Mucosa of descending colon (tissue), 3 donors: ENCODE results near the gene ANHX. TPM values are rescaled to one million over a fixed set of nuclear protein-coding genes. Genes with fewer than 3 reads are reported as not detected.
"Not testable (repeated sequence)": the region's sequence is repeated elsewhere in the genome, so short reads cannot be mapped to it uniquely, and the experiment has no call there.

Experiments
- ATAC-seq: fragments of 200-7000 bp; cut with Tn5 transposase; one replicate; pipeline ENCODE4 v1.9.1; 2020; ENCODE audit warnings: mild to moderate bottlenecking, moderate library complexity
- DNase-seq, 3 donors: peaks; one replicate each; pipeline ENCODE4 v3.0.0-alpha.2; 2020
- H3K36me3 ChIP-seq: fragments of 200-600 bp; one replicate; pipeline ENCODE4 v1.8.0; 2021; ENCODE audit warnings: low read depth, mild to moderate bottlenecking
- H3K4me1 ChIP-seq: fragments of 200-600 bp; one replicate; pipeline ENCODE4 v1.8.0; 2021; ENCODE audit warnings: low read depth, mild to moderate bottlenecking
- H3K4me3 ChIP-seq: fragments of 200-600 bp; one replicate; pipeline ENCODE4 v1.8.0; 2021; ENCODE audit warnings: mild to moderate bottlenecking
- H3K9me3 ChIP-seq: fragments of 200-600 bp; one replicate; pipeline ENCODE4 v1.8.0; 2021; ENCODE audit warnings: mild to moderate bottlenecking
- CTCF ChIP-seq: fragments of 200-600 bp; IDR thresholded peaks from one replicate; pipeline ENCODE4 v1.8.0; 2022; ENCODE audit warnings: antibody characterized with exemption, mild to moderate bottlenecking
- intact Hi-C, 2 donors: fragments of 100-400 bp; cut with DNase I in 1 of 2; cut with micrococcal nuclease in 1 of 2; formaldehyde crosslinking; loops; one replicate each; pipeline versions ENCODE4 v1.11.0 to v1.11.1; 2022; cut with DNase I, micrococcal nuclease
- long read RNA-seq, 2 donors: library from polyadenylated mRNA; unstranded; transcript quantifications; one replicate each; pipeline ENCODE4 v2.0.0, GENCODE V29; 2019 to 2021
- total RNA-seq, 3 donors: library from RNA; stranded (reverse); fragmentation: NEBNext Ultra II Directional in 2 of 3; extraction: Animal tissue kit (Norgen Biotek cat#: 25700) in 2 of 3; gene quantifications; one replicate each; pipeline versions ENCODE4 v1.2.1 to v1.2.4, GENCODE V29; 2021 to 2023
- donor health status: DM: no; HTN: no; CAD: no; lungs with moderate emphysema.
- donor health status: DM: no; HTN: no; CAD: no.
- donor health status: DM: no; HTN: yes; CAD: no.

Gene ANHX
- total RNA-seq, result not detected
- long read RNA-seq, donor 1, result 0 reads
- long read RNA-seq, donor 2, result 0 reads

GRCh38 chr12:133235401-133236112, at the start of gene ANHX:
ANHX (minus strand) TSS chr12:133235877; CDS start chr12:133234356, 1,521 bp downstream.
- intact Hi-C loops, result no loop called here
- Histone ChIP-seq H3K9me3 (peaks cover 68% of the 10 kb centered on the region), H3K4me3 (no peak within 1 kb of the TSS), H3K4me1 (no peaks in the 10 kb centered on the region), H3K36me3 (no peaks in the 10 kb centered on the region)
- ATAC-seq (no peak), DNase-seq (no peak)
- no peak for TF ChIP-seq CTCF

GRCh38 chr12:133264668-133265067, 29.0 kb upstream of the ANHX start:
- H3K4me3 ChIP-seq, intact Hi-C loops, H3K36me3 ChIP-seq, DNase-seq, H3K4me1 ChIP-seq, H3K9me3 ChIP-seq: not testable (repeated sequence)
- peak; percentile 30 for ATAC-seq

GRCh38 chr12:133264173-133264572, 28.5 kb upstream of the ANHX start:
- Histone ChIP-seq H3K4me3 (no peak overlapping the region), H3K4me1 (no peaks in the 10 kb centered on the region), H3K9me3 (no peaks in the 10 kb centered on the region), H3K36me3 (no peaks in the 10 kb centered on the region)
- ATAC-seq (peak; percentile 53), DNase-seq (no peak)
- no peak for TF ChIP-seq CTCF
- intact Hi-C loops, result no loop called here

- no peak for DNase-seq
- no peaks in the 10 kb centered on the region for H3K4me1 ChIP-seq
- H3K36me3 ChIP-seq, result no peaks in the 10 kb centered on the region
- peaks cover 3% of the 10 kb centered on the region for H3K9me3 ChIP-seq
- H3K4me3 ChIP-seq, result no peak overlapping the region
- intact Hi-C loops, result no loop called here
- TF ChIP-seq CTCF, result no peak
- ATAC-seq, result no peak
These were observed 20.6 kb upstream of the ANHX start for GRCh38 chr12:133256321-133256720.

- DNase-seq, ATAC-seq, H3K4me1 ChIP-seq, H3K9me3 ChIP-seq, intact Hi-C loops, H3K36me3 ChIP-seq, H3K4me3 ChIP-seq: not testable (repeated sequence)
These were observed 20.2 kb upstream of the ANHX start for GRCh38 chr12:133255833-133256232.

GRCh38 chr12:133251732-133252131, 16.1 kb upstream of the ANHX start:
- DNase-seq (no peak), ATAC-seq (no peak)
- H3K36me3 ChIP-seq, result no peaks in the 10 kb centered on the region
- no peak for TF ChIP-seq CTCF
- intact Hi-C loops, result no loop called here
- H3K4me1 ChIP-seq, result no peaks in the 10 kb centered on the region
- H3K4me3 ChIP-seq, result no peak overlapping the region
- no peaks in the 10 kb centered on the region for H3K9me3 ChIP-seq

- Histone ChIP-seq H3K4me1 (no peaks in the 10 kb centered on the region), H3K9me3 (peaks cover 65% of the 10 kb centered on the region), H3K36me3 (no peaks in the 10 kb centered on the region), H3K4me3 (no peak overlapping the region)
- ATAC-seq (no peak), DNase-seq (no peak)
- TF ChIP-seq CTCF, result no peak
- intact Hi-C loops, result no loop called here
These were observed 879 bp upstream of the ANHX start for GRCh38 chr12:133236556-133236955.
